Measurements from ENCODE around the gene MAP7. TPM values are rescaled to one million over a fixed set of nuclear protein-coding genes. Genes with fewer than 3 reads are reported as not detected.

Gene MAP7
- total and polyA plus RNA-seq, 9 of the 15 experiments (the other 6 are each of a cell fraction or from before 2014, with no cell fraction given) = 0.76 to 7.7 (median 3.9) TPM

DNA sequence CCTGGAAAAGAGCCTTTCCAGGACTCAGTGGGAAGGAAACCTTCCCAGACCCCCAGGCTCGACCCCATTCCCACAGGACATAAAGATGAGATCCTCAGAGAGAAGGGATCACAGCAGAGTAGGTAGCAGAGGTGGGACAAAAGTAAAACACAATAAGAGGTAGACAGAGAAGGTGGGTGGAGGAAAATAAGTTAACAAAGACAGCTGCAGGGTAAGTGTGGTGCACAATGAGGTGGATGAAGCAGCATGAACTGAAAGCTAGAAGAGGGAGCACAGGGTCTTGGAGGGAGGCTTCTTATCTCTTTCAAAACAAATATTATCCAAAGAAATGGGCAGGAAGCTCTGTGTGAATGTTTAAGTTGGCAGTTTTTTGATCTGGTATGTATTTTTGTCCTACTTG lies 14.0 kb upstream of the MAP7 start (continued):
- TF ChIP-seq, protein P1, sequence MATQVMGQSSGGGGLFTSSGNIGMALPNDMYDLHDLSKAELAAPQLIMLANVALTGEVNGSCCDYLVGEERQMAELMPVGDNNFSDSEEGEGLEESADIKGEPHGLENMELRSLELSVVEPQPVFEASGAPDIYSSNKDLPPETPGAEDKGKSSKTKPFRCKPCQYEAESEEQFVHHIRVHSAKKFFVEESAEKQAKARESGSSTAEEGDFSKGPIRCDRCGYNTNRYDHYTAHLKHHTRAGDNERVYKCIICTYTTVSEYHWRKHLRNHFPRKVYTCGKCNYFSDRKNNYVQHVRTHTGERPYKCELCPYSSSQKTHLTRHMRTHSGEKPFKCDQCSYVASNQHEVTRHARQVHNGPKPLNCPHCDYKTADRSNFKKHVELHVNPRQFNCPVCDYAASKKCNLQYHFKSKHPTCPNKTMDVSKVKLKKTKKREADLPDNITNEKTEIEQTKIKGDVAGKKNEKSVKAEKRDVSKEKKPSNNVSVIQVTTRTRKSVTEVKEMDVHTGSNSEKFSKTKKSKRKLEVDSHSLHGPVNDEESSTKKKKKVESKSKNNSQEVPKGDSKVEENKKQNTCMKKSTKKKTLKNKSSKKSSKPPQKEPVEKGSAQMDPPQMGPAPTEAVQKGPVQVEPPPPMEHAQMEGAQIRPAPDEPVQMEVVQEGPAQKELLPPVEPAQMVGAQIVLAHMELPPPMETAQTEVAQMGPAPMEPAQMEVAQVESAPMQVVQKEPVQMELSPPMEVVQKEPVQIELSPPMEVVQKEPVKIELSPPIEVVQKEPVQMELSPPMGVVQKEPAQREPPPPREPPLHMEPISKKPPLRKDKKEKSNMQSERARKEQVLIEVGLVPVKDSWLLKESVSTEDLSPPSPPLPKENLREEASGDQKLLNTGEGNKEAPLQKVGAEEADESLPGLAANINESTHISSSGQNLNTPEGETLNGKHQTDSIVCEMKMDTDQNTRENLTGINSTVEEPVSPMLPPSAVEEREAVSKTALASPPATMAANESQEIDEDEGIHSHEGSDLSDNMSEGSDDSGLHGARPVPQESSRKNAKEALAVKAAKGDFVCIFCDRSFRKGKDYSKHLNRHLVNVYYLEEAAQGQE (IDR thresholded peaks at IDR 0.05; ENCODE audit: borderline replicate concordance) = no peak
- TF ChIP-seq, protein P1 (CRISPR knock-in tag; IDR thresholded peaks at IDR 0.05; ENCODE audit: low read depth) = 0 out of 2 replicates have a peak, but pooled peaks have one; percentile 40
- TF ChIP-seq RAD21 (CRISPR knock-in tag; conservative IDR thresholded peaks at IDR 0.05 in 1 of 2, IDR thresholded peaks at IDR 0.05 in 1 of 2) (0 out of 4 replicates have a peak, but pooled peaks of 1 of the 2 experiments have one; percentile 8), ZNF57 (CRISPR knock-in tag; IDR thresholded peaks at IDR 0.05) (0 out of 2 replicates have a peak, but pooled peaks have one; percentile 52), RBBP5 (IDR thresholded peaks at IDR 0.05; ENCODE audit: borderline replicate concordance, insufficient read depth, low read length, poor library complexity, severe bottlenecking) (no peak), MYNN (IDR thresholded peaks at IDR 0.05) (no peak), MYNN (CRISPR knock-in tag; IDR thresholded peaks at IDR 0.05) (no peak), SMARCE1 (IDR thresholded peaks at IDR 0.05) (no peak), TEAD1 (CRISPR knock-in tag; IDR thresholded peaks at IDR 0.05) (no peak), ELF4 (CRISPR knock-in tag; IDR thresholded peaks at IDR 0.05) (peak; percentile 56; the same call in 1 of the 2 replicates), ZBTB7A (IDR thresholded peaks at IDR 0.05; ENCODE audit: borderline replicate concordance, control insufficient read depth, low read depth, low read length) (no peak), COPS2 (conservative IDR thresholded peaks at IDR 0.05) (no peak), SAFB (IDR thresholded peaks at IDR 0.05; ENCODE audit: borderline replicate concordance, low read depth, low read length) (no peak), NR4A1 (CRISPR knock-in tag; IDR thresholded peaks at IDR 0.05) (no peak), NR4A1 (tag; IDR thresholded peaks at IDR 0.05) (no peak), ETV5 (CRISPR knock-in tag; IDR thresholded peaks at IDR 0.05; ENCODE audit: low read depth) (no peak), NFIC (IDR thresholded peaks at IDR 0.05) (no peak)
- TF ChIP-seq, protein P2, sequence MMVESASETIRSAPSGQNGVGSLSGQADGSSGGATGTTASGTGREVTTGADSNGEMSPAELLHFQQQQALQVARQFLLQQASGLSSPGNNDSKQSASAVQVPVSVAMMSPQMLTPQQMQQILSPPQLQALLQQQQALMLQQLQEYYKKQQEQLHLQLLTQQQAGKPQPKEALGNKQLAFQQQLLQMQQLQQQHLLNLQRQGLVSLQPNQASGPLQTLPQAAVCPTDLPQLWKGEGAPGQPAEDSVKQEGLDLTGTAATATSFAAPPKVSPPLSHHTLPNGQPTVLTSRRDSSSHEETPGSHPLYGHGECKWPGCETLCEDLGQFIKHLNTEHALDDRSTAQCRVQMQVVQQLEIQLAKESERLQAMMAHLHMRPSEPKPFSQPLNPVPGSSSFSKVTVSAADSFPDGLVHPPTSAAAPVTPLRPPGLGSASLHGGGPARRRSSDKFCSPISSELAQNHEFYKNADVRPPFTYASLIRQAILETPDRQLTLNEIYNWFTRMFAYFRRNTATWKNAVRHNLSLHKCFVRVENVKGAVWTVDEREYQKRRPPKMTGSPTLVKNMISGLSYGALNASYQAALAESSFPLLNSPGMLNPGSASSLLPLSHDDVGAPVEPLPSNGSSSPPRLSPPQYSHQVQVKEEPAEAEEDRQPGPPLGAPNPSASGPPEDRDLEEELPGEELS (CRISPR knock-in tag; IDR thresholded peaks at IDR 0.05; ENCODE audit: borderline replicate concordance) = no peak
- TF ChIP-seq, protein P3, sequence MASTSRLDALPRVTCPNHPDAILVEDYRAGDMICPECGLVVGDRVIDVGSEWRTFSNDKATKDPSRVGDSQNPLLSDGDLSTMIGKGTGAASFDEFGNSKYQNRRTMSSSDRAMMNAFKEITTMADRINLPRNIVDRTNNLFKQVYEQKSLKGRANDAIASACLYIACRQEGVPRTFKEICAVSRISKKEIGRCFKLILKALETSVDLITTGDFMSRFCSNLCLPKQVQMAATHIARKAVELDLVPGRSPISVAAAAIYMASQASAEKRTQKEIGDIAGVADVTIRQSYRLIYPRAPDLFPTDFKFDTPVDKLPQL (IDR thresholded peaks at IDR 0.05; ENCODE audit: extremely low read depth, insufficient read length) = no peak
